Measurements from ENCODE around the gene ISG15.

The ISG15 gene

DNA sequence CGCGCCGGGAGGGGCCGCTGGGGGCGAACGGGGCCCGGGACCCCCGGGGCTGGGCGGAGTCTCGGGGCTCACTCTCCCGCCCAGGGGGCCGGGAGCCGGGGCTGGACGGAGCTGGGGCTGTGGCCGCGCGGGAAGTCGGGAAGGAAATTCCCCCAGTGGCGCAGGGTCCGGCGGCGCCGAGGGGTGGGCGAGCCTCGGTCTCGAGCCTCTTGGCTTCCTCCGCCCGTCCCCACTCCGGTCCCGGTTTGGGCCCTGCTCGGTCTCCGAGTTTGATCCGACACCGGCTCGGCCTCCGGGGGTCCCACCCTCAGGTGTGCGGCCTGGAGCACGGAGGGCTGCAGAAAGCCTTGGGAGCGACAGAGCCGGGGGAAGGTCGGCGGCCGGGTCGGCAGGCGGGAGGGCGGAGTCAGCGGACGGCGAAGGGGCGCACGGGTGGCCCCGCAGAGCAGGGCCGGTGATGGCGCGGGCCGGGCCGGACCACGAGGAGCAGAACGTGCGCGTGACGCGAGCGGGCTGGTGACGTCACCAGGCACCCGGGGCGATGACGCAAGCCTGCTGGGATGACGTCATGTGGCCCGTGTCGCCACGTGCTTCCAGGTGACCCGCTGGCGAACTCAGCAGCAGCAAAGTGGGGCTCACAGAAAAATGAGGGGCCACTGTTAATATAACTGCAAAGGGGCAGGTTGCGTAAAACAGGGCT, 12.8 kb upstream of the ISG15 start:
- no peak overlapping the region for H3K9ac ChIP-seq (ENCODE audit: low read length)
- H3K4me2 ChIP-seq (ENCODE audit: low read depth, low read length, poor library complexity, severe bottlenecking), result no peak overlapping the region
- no peaks in the 10 kb centered on the region for H3F3A ChIP-seq (ENCODE audit: insufficient read depth)
- no peaks in the 10 kb centered on the region for H4K20me1 ChIP-seq (ENCODE audit: low read depth, low read length)
- no peak overlapping the region for H3K4me3 ChIP-seq (ENCODE audit: insufficient read depth, low read length, poor library complexity, severe bottlenecking)
- no peak overlapping the region for H2AFZ ChIP-seq (ENCODE audit: low read depth, low read length, severe bottlenecking)
- no peaks in the 10 kb centered on the region for H3K79me2 ChIP-seq (ENCODE audit: insufficient read depth, low read length)
- no peaks in the 10 kb centered on the region for H3K27me3 ChIP-seq (ENCODE audit: low read length)
- H3K27ac ChIP-seq (ENCODE audit: low read depth, low read length), result no peak overlapping the region
- TF ChIP-seq EZH2phosphoT487 (conservative IDR thresholded peaks at IDR 0.05; ENCODE audit: low read length) (no peak), CTCF (IDR thresholded peaks at IDR 0.05; ENCODE audit: insufficient read depth, low read length, poor library complexity, severe bottlenecking) (no peak)
- H3K36me3 ChIP-seq (ENCODE audit: low read length), result no peaks in the 10 kb centered on the region
- no peaks in the 10 kb centered on the region for H3K9me2 ChIP-seq (replicated peaks; ENCODE audit: insufficient read depth, low read length)
- no peaks in the 10 kb centered on the region for H3K9me3 ChIP-seq (ENCODE audit: insufficient read depth, low read length)

- Histone ChIP-seq H3K79me2 (ENCODE audit: insufficient read depth, low read length) (no peaks in the 10 kb centered on the region), H3K4me3 (ENCODE audit: insufficient read depth, low read length, poor library complexity, severe bottlenecking) (no peak overlapping the region), H3K4me2 (ENCODE audit: low read depth, low read length, poor library complexity, severe bottlenecking) (no peak overlapping the region), H2AFZ (ENCODE audit: low read depth, low read length, severe bottlenecking) (no peak overlapping the region), H4K20me1 (ENCODE audit: low read depth, low read length) (no peaks in the 10 kb centered on the region), H3K36me3 (ENCODE audit: low read length) (no peaks in the 10 kb centered on the region), H3K27ac (ENCODE audit: low read depth, low read length) (no peak overlapping the region), H3F3A (ENCODE audit: insufficient read depth) (no peaks in the 10 kb centered on the region), H3K9ac (ENCODE audit: low read length) (no peak overlapping the region), H3K27me3 (ENCODE audit: low read length) (no peaks in the 10 kb centered on the region), H3K9me3 (ENCODE audit: insufficient read depth, low read length) (no peaks in the 10 kb centered on the region), H3K9me2 (replicated peaks; ENCODE audit: insufficient read depth, low read length) (no peaks in the 10 kb centered on the region)
- no peak for TF ChIP-seq CTCF (IDR thresholded peaks at IDR 0.05; ENCODE audit: insufficient read depth, low read length, poor library complexity, severe bottlenecking)
- no peak for TF ChIP-seq EZH2phosphoT487 (conservative IDR thresholded peaks at IDR 0.05; ENCODE audit: low read length)
These were observed 12.1 kb upstream of the ISG15 start for GRCh38 chr1:1001057-1001783.

DNA sequence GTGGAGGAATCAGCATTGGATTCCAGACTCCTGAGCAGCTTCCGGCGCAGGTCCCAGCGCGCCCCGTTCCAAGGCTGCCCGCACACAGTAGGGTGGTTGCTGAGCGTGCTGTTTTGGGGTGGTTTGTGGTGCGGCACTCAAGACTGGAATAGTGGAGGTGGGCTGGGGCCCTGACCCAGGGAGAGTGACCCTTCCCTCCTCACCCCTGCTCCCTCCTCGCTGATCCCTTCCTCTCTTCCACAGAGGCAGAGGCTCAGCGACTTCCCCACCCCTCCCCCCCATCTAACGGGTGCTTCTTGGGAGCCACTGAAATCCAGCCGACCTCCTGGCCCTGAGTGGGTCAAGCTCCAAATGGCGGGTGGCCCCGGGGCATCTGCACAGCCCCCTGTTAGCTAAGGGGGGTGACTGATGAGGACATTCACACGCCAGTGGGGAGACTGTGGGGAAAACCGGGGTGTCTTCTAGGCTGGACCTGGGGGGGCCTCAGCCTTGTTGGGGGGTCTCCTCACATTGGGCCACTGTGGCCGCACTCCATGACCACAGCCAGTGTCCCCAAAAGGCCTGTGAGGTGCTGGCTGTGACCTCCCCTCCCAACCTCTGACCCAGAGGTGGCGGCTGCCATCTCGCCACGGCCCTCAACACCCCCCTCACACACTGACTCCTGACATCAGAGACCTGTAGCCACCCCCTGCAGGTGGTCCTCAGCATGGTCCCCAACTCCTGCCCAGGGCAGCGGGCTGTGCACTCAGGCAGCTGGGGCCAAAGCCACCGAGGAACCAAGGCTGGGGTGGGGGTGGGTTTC, 9.5 kb upstream of the ISG15 start:
- Histone ChIP-seq H2AFZ (ENCODE audit: low read depth, low read length, severe bottlenecking) (no peak overlapping the region), H3K4me3 (ENCODE audit: insufficient read depth, low read length, poor library complexity, severe bottlenecking) (no peak overlapping the region), H3K27me3 (ENCODE audit: low read length) (no peaks in the 10 kb centered on the region), H3F3A (ENCODE audit: insufficient read depth) (no peaks in the 10 kb centered on the region), H3K9me2 (replicated peaks; ENCODE audit: insufficient read depth, low read length) (no peaks in the 10 kb centered on the region), H3K27ac (ENCODE audit: low read depth, low read length) (no peak overlapping the region), H3K36me3 (ENCODE audit: low read length) (no peaks in the 10 kb centered on the region), H3K79me2 (ENCODE audit: insufficient read depth, low read length) (no peaks in the 10 kb centered on the region), H3K9ac (ENCODE audit: low read length) (no peak overlapping the region), H3K4me2 (ENCODE audit: low read depth, low read length, poor library complexity, severe bottlenecking) (no peak overlapping the region), H3K9me3 (ENCODE audit: insufficient read depth, low read length) (no peaks in the 10 kb centered on the region), H4K20me1 (ENCODE audit: low read depth, low read length) (no peaks in the 10 kb centered on the region)
- TF ChIP-seq CTCF (IDR thresholded peaks at IDR 0.05; ENCODE audit: insufficient read depth, low read length, poor library complexity, severe bottlenecking) (no peak), EZH2phosphoT487 (conservative IDR thresholded peaks at IDR 0.05; ENCODE audit: low read length) (no peak)

Measured in SU-DHL-6 (cell line).